C4-2B (cell line): ENCODE measurements around the gene PYDC2.
"Not testable (repeated sequence)": the region's sequence is repeated elsewhere in the genome, so short reads cannot be mapped to it uniquely, and the experiment has no call there.

Experiments
- ZFX ChIP-seq: fragments of 450-650 bp; IDR thresholded peaks from 2 replicates; pipeline ENCODE4 v1.6.1; 2017
- TF ChIP-seq, protein P1 (sequence below): fragments of 450-650 bp; conservative IDR thresholded peaks from 2 replicates; pipeline ENCODE4 v1.5.1; 2017; ENCODE audit warnings: mild to moderate bottlenecking

- TF ChIP-seq, protein P1, sequence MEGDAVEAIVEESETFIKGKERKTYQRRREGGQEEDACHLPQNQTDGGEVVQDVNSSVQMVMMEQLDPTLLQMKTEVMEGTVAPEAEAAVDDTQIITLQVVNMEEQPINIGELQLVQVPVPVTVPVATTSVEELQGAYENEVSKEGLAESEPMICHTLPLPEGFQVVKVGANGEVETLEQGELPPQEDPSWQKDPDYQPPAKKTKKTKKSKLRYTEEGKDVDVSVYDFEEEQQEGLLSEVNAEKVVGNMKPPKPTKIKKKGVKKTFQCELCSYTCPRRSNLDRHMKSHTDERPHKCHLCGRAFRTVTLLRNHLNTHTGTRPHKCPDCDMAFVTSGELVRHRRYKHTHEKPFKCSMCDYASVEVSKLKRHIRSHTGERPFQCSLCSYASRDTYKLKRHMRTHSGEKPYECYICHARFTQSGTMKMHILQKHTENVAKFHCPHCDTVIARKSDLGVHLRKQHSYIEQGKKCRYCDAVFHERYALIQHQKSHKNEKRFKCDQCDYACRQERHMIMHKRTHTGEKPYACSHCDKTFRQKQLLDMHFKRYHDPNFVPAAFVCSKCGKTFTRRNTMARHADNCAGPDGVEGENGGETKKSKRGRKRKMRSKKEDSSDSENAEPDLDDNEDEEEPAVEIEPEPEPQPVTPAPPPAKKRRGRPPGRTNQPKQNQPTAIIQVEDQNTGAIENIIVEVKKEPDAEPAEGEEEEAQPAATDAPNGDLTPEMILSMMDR, result not testable (repeated sequence)
- not testable (repeated sequence) for TF ChIP-seq ZFX
These were observed 23.0 kb downstream of the PYDC2 start for GRCh38 chr3:191483994-191484393.
